HuH-7 (cell line): Measurements from ENCODE around the gene CRYBB2.
"Not testable (repeated sequence)": the region's sequence is repeated elsewhere in the genome, so short reads cannot be mapped to it uniquely, and the experiment has no call there.

Experiments
- DNase-seq: peaks from one replicate; pipeline ENCODE4 v3.0.0; 2011; ENCODE audit warnings: low spot score

CRYBB2 gene

GRCh38 chr22:25199731-25200520 is 19.5 kb upstream of the CRYBB2 start, which contains the start of gene CRYBB3:
Gene CRYBB3 (plus strand): TSS chr22:25199858. CDS start chr22:25201397, 1,539 bp downstream.
- DNase-seq: no peak

- DNase-seq: no peak
Measured at GRCh38 chr22:25200967-25201366, 18.5 kb upstream of the CRYBB2 start.

GRCh38 chr22:25201557-25202273 is 17.7 kb upstream of the CRYBB2 start:
- no peak for DNase-seq

GRCh38 chr22:25202290-25202921 is 17.0 kb upstream of the CRYBB2 start:
- DNase-seq: peak; percentile 89

- DNase-seq: no peak
Measured at GRCh38 chr22:25203082-25203481, 16.4 kb upstream of the CRYBB2 start.

- not testable (repeated sequence) for DNase-seq
Measured at GRCh38 chr22:25204547-25204946, 14.9 kb upstream of the CRYBB2 start.

- DNase-seq: no peak
Measured at GRCh38 chr22:25205847-25206246, 13.6 kb upstream of the CRYBB2 start.

- no peak for DNase-seq
Measured at GRCh38 chr22:25206998-25207397, 12.4 kb upstream of the CRYBB2 start.

GRCh38 chr22:25207553-25208157 is 11.8 kb upstream of the CRYBB2 start:
- no peak for DNase-seq

GRCh38 chr22:25208328-25208727 is 11.1 kb upstream of the CRYBB2 start:
- DNase-seq: no peak

- no peak for DNase-seq
Measured at GRCh38 chr22:25208743-25209505, 10.5 kb upstream of the CRYBB2 start.

GRCh38 chr22:25210793-25211192 is 8.6 kb upstream of the CRYBB2 start:
- DNase-seq: no peak

GRCh38 chr22:25212337-25212736 is 7.1 kb upstream of the CRYBB2 start:
- DNase-seq: no peak

- no peak for DNase-seq
Measured at GRCh38 chr22:25213221-25213620, 6.2 kb upstream of the CRYBB2 start.

GRCh38 chr22:25216230-25216629 is 3.2 kb upstream of the CRYBB2 start:
- no peak for DNase-seq

- DNase-seq: no peak
Measured at GRCh38 chr22:25219948-25220442, 556 bp downstream of the CRYBB2 start.

GRCh38 chr22:25221790-25222189 is 2.4 kb downstream of the CRYBB2 start:
- DNase-seq: no peak

GRCh38 chr22:25223269-25223850 is 3.9 kb downstream of the CRYBB2 start:
- peak; percentile 69 for DNase-seq

GRCh38 chr22:25228822-25229221 is 9.4 kb downstream of the CRYBB2 start:
- no peak for DNase-seq

- DNase-seq: not testable (repeated sequence)
Measured at GRCh38 chr22:25230760-25231159, 11.3 kb downstream of the CRYBB2 start.

- DNase-seq: no peak
Measured at GRCh38 chr22:25232301-25232700, 12.9 kb downstream of the CRYBB2 start.
